Endometrial microvascular endothelial cells (primary cell): Measurements from ENCODE around the gene SH3YL1. TPM values are rescaled to one million over a fixed set of nuclear protein-coding genes. Genes with fewer than 3 reads are reported as not detected.

Experiments
- in situ Hi-C: cut with HindIII; loops from 2 replicates; pipeline ENCODE4 v1.10.0; 2017; ENCODE audit warnings: low sequenced_read_pairs, low pct_unique_long_range_greater_than_20kb; ENCODE audit errors: inconsistent ontology term
- total RNA-seq: library from RNA; depleted of rRNA; stranded (reverse); fragments of >200 nt; gene quantifications from one replicate; pipeline ENCODE4 v1.2.3, GENCODE V29; 2015; ENCODE audit errors: inconsistent ontology term

The SH3YL1 gene
- total RNA-seq, 1 donor from 2014 or later: 15.2 TPM

DNA sequence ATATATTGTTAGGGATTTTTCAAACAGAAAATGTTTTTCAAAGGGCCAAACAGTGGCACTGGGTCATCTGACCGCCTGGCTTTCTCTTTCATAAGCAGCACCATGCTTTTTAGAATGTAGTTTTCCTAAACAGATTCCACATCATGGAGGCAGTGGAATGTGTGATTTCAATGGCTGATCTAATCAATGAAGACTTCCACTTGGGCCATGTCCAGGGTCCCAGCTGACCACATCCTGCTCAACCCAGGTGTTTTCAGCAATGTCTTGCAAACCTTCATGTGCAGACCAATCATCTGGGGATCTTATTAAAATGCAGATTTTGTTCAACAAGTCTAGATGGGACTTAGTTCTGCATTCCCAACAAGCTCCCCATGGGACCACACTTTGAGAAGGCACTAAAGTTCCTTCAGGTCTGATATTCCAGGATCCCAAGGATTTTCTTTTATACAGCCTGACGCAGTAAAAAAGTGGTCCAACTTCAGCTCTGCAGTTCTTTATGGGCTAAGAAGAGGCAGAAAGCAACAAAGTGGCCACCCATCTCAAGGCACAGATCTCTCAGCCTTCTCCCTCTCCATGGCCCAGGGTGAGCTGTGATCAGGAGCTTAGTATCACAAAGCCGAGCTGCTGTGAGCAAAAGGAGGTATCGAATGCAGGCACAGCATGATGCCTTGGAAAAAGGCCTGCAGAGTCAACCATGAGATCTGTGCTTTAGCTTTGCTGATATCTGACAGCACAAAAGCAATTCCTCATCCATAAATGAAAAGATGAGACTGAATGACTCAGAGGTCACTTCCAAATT, 20.4 kb upstream of the SH3YL1 start:
- in situ Hi-C loops: no loop called here

DNA sequence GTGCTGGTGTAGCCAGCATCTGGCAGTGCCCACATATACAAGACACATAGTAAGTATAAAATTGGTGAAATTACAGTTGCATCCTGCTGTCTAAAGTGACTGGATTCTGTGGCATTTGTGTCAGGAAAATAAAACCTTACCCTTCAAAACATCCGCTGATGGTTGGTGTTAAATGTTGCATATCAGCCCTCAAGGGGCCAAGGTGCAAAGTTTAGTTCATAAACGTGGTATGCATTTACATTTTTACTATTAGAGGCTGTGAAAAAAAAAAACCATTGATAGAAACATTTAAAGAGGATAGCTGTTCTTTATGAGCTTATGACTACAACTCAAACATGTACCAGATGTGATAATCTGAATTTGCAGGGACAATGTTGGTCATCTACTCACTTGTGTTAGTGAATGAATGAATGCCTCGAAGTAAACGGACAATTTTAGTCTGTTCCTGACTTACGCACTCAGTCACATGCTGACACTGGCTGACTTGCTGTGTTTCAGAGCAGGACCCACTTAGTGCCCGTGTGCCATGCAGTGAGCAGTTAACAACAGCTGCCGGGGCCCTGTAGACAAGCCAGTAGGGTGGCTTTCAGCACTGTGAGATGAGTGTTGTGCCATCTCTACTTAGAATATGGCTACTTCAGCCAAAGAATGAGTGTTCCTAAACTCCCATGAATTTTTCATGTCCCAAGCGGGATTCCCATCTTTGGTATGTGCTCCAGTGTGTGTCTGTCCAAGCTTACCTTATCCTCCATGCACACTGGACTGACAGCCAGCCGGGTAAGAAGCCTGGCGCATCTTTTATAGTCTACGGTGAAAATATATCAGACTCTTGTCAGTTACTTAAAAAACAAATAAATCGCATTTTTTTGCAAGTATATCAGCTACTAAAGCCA, 18.8 kb upstream of the SH3YL1 start:
- in situ Hi-C loops: no loop called here

DNA sequence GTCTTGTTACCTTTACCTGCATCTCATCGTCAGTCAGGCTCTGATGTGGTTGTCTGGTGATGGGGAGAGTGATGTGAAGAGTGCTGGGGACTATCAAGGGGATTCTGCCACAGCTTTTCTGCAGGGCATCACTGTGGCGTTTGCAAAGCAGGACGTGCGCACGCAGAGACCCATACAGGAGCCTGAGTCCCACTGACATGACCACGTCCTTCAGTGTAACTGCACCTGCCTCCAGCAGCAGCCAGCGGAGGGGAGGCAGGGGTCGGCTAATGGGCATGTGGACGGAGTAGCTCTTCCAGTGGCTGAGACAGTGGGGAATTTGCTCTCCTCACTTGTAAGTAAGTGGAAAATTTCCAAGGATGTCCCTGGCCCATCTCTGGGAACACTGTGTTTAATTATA, 17.5 kb upstream of the SH3YL1 start:
- in situ Hi-C loops: no loop called here

DNA sequence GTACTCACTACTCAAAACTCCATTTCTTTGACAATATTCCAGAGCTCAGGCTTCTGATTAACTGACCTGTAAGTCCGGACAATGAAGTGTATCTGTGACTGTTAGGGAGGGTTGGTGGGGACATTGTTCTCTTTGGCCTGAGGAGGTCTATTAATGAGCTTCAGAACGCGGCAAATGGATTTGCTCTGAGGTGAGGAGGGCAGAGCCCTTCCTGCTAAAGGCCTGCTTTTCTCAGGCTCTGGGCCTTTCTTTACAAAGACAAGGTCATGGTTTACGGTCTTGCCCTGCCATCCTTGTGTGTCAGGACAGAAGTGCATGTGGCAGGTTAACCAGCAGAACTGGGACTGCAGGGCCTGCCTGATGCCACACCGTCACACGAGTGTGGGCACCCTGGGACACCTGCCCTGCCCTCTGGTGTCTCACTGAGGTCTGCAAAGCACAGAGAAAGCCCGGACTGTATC, 16.8 kb upstream of the SH3YL1 start:
- in situ Hi-C loops: no loop called here

DNA sequence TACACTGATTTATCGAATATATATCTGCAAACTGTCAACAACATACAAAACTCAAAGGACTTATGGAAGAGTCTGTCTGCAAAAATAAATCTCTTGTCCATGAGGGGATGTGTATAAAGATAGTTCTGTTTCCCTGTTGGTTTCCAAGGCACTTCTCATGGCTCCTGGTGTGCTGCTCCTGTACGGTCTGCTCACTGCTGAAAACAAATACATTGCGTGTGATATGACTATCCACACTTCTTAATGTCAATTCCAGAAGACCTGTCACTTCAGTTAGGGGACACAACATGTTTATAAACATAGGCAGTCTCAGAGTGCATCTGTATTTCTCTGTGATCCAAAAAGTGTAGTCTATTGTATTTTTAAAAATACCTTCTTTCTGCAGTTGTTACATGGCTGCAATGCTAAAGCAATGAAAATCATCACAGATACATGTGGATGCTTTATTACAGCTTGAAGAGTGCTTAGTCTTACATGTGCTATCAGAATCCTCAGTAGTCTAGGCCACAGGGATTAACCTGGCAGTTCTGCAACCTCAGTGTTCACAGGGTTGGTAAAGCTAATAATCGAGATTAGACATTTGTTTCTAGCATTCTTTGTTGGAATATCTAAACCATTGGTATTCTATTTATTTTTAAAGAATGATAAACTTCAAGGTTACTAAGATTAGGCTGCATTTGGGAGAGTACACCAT, 16.3 kb upstream of the SH3YL1 start:
- in situ Hi-C loops: no loop called here

DNA sequence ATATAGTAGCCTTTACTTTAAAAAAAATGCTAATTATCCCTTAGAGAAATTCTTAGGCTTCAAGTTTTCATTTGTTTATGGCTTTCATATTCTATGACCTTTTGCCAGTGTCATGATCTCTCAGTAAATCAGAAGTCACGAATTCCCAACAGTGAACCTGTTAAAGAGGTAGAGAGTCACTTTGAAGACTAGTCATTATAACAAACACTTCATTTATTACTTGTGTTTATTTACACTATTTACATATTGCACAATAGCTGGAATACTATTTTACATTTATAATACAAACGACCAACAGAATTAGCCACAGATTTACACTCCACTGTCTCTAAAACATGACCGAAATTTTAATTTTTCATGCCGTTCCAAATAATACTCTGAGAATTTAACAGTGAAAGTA, 15.5 kb upstream of the SH3YL1 start:
- in situ Hi-C loops: no loop called here

DNA sequence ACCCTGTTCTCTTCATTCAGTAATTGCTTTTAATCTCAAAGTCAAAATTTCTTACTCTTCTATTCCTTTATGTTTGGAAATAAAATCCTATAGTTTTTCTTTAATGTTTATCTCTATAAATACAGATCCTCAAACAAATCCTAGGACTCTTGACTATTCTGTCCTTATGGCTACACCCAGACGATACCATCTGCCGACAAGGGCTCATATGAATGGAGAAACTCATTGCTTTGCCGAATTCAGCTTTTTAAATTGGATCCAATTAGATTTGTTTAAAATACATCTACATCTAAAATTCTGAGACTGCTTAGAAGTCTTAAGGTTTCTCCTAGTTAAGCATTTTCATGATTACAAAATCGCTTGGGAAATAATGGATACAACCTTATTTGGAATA, 15.1 kb upstream of the SH3YL1 start:
- in situ Hi-C loops: no loop called here

DNA sequence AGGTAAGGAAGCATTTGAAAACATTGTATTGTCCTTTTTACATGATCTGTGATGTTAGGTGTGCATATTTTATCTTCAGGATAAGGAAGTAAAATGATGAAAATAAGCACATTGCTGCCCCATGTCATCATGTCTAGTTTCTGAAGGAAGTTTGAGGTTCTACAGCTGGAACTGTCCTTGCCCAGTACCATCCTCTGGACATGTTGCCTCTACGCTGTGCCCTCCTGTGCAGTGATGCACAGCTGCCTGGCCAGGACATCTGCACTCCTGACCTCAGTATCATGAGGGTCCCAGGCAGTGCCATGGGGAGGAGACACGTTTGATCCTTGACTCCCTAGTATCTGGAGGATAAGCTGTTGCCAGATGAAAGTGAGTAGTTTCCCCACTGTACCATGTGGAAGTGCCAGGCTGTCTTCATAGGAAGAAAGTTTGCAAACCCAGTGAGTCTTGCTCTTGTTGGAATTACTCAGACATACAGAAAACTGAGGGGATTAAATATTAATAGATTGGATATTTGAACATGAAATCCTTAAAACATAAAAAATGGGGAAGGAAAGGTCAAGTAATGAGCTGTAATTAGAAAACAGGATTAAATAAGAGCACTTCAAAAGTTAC, 14.6 kb upstream of the SH3YL1 start:
- in situ Hi-C loops: no loop called here

DNA sequence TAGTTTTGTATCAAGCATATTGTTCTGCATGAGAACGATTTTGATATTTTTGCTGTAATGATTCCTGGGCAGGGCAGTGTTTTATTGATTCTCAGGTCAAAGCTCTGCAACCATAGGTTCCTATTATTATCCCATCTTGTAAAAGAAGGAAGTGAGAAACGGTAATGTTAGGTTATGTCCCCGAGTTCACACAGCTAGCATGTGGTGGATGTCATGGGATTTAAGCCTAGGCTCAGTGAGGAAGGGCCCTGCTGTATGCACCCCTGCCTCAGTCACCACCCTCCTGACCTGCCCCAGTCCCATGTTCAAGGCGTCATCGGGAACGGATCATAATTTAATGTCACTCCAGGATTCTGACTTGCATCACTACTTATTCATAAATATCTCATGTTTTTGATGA, 11.6 kb upstream of the SH3YL1 start:
- in situ Hi-C loops: no loop called here

DNA sequence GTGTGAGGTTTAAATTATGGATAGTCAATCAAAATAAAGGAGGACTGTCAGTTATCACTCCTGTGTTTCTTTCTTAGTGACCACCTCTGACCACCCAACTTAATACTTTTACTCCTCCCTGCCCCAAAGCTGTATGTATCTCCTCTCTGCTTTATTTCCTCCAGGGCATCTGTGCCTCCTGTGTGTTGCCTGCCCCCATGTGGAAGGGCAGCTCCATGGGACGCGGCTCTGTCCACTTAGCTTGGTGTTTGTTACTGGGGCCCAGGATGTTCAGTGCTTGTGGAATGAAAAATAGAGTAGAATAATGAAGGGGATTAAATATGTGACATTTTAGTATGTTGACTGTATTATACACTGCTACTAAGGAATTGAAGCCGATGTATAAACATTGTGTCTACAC, 10.7 kb upstream of the SH3YL1 start:
- in situ Hi-C loops: no loop called here

DNA sequence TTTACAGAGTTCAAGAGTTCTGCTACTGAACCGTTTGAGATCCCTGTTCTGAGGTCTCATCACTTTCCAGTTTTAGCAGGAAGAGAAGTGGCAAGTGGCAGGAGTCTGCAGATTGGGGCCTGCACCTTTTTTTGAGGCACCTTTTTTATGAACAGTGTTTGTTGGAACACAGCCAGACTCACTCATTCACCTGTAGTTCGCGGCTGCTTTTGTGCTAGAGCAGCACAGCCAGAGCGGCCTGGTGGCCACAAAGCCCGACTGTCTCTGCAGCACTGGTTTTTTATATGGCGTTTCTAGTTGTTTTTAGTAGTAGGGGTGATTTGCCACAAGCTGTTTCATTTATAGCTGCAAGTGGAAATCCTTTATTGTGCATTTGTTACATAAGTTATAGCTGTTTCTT, 9.5 kb upstream of the SH3YL1 start:
- in situ Hi-C loops: no loop called here

DNA sequence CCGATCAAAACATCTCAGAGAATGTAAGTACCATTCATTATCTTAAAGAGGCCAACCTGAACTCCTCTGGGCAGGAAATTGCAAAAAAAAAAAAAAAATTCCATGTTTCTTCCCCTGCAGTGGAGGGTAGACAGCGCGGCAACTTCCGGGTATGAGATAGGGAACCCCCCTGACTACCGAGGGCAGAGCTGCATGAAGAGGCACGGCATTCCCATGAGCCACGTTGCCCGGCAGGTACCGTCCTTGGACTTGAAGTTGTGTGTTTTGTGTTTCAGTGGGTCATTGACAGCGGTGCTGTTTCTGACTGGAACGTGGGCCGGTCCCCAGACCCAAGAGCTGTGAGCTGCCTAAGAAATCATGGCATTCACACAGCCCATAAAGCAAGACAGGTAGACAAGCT, 8.1 kb upstream of the SH3YL1 start:
- in situ Hi-C loops: no loop called here

DNA sequence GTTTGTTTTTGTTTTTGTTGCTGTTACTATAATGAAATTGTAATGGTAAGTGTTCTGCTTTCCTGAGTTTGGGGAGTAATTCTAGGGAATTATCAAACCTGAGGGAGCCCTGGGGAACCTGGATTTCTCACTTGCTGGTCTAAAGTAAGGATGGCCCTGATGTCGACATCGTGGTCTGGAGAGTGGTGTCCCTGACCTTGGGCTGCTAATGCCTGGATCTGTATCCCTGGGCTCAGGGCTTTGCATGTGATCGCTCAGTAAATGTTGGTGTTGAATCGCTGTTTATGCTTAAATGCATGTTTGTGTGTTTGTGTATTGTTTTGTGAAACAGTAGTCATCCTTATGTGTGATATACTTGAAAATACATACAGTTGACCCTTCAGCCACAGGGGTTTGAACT, 7.0 kb upstream of the SH3YL1 start:
- in situ Hi-C loops: no loop called here

DNA sequence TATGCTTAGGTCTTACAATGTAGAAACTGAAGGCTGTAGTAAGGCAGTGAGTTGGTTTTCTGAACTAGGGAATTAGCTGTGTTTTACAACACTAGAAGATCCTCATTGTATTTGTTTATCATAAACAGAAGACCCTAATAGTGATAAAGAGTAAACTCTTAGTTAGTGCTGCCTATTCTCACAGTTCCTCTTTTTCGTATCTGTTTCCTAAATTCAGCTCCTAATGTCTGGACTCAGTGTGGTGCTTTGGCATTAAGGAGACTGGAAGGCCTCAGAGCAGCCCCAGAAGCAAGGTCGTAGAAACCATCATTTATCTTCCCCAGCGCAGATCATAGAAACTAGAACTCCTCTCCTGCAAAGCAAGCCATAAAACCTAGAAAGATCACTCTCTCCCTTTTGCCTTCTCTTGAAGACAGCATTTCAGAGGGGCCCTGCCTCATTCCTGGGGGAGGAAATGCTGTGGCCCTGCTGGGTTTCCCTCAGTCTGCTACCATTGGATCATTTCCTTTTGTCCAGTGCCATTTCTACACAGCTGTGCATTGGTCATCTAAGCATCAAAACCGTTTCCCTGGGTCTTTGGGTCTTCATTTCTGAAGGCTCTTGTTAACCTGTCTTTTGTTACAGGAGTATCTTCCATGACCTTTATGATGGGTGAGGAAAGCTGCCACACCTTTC, 5.7 kb upstream of the SH3YL1 start:
- in situ Hi-C loops: no loop called here

DNA sequence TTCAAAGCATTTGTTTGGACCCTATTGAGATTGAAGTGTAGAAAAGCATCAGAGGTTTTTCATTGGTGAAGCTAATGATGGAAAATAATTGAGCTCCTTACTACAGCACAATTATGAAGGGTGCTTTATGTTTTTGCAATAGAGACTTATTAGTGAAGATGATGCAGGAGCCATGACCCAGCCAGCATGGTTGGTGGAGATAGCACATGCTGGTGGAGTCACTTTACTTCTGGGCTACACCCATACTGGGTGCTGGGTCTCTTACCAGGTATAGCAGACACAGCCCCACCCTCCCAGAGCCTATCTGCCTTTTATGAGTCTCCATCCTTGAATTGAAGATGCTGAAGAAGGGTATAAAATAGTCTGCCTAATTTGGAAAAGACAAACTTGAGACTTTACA, 4.5 kb upstream of the SH3YL1 start:
- in situ Hi-C loops: no loop called here

DNA sequence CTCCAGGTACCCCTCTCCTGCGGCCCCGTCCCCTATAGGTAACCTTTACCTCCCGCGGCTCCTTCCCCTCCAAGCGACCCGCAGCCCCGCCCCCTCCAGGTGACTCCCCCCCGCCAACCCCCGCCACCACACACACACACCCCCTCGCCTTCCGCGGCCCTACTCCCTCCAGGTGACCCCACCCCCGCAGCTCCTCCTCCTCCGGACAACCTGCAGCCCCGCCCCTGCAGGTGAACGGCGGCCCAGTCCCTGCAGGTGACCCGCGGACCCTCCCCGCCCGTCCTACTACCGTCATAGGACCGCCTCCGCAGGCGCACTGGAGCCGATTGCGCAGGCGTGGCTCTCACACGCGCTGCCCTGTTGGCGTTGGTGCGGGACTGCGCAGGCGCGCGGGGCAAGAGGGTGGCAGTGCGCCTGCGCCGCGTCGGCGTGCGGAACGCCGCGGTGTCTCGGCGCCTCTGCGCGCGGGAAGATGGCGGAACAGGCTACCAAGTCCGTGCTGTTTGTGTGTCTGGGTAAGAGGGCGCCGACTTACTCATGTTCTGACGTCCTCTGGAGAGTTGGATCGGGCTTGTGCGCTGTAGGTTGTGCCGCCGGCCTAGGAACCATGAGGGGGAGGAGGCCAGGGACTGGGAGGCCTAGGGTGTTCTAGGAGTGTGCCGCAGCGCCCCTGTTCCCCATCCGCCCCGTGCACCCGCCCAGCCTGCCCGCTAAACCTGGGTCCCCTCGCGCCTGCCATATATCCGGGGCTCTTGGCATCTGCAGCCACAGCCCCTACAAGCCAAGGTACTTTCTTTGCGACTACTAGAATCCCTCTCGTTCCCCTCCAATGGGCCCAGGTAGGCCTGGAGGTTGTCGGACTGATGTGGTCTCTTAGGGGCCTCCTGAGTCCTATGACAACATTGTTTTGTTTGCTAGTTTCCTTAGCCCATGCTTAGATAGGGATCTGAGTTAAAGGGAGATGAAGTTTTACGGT, 949 bp upstream of the SH3YL1 start, which contains the start of gene ACP1:
Gene ACP1, plus strand, starts transcription at position 455 of the 976 bp plus-strand sequence. Its CDS starts 18 bp downstream, at position 473.
- in situ Hi-C loops: no loop called here

DNA sequence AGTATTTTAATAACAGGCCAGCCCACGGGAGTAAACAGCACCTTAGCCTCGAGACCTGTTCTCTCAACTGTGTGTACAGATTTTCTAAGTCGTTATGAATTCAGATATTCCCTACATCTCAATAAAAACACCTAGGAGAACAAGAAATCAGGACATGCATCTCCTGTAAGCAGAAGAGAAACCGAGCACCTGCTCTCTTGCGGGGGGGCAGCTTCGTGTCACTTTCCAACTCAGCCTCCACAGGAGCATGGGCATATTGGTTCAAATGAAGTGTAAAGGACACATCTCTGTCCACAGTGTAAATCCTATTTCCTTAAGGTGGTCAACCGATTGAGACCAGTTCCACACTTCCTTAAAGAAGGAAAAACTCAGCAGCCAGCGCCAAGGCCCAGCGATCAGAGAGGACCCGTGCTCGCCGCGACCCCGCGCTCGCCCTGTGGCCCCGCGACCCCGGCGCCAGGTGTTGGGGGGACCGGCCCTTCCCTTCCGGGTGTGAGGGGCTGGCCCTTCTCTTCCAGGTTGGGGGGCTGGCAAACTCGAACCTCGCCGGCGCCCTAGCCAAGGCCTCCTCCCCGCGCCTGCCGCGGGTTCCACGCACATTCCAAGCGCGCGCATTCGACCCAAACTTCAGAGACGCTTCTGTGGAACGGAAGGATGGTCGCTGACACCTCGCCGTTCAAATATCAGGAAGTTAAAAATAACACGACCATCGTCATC, 652 bp downstream of the SH3YL1 start:
- in situ Hi-C loops: no loop called here
